IPS DF 4.7 (cell line): ENCODE data around the gene ZNF782.
"Not testable (repeated sequence)": the region's sequence is repeated elsewhere in the genome, so short reads cannot be mapped to it uniquely, and the experiment has no call there.

Experiments
- DNase-seq: peaks from one replicate; pipeline ENCODE4 v3.0.0-alpha.2; 2013; ENCODE audit warnings: low spot score; ENCODE audit errors: extremely low read depth

ZNF782 gene

DNA sequence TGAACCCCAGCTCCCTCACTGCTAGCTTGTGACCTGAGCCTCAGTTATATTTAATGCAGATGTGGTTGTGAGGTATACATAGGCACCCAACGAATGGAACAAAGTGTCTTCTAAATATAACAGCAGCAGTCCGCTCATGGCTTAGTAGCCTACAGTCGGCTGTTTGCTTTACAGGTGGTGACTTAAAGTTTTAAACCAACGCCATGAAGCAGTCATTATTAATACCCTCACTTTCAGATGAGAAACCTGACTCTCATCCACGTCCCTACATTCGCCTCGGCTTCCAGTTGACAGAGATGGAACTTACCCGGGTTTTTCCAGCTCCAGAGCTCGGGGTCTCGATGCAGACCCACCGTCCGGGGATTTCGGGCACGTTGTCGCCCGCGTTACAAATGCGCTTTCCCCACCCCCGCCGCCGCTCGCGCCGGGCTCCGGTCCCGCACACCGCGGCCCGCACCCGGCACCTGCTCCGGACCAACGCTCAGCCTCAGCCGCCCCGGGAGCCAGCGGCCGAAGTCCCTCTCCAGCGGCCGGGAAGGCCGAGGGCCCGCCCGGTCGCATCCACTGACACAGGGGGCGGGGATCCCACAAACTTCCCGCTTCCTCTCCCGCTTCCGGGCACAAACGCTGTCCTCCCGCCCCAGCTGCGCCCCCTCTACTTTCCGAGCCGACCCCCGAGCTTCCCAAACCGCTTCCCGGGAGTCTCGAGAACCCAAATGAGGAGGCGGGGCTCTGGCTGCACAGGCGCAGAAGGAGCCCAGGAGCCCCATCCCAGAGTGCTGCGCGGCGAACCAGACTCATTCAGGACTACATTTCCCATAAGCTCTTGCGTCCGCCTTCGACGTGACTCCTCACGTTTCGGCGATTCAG lies at the start of gene ZNF782:
Gene ZNF782, minus strand, starts transcription at position 734 of the 870 bp plus-strand sequence. CDS start 2,553 bp downstream, outside the sequence.
- DNase-seq = peak; percentile 92

DNA sequence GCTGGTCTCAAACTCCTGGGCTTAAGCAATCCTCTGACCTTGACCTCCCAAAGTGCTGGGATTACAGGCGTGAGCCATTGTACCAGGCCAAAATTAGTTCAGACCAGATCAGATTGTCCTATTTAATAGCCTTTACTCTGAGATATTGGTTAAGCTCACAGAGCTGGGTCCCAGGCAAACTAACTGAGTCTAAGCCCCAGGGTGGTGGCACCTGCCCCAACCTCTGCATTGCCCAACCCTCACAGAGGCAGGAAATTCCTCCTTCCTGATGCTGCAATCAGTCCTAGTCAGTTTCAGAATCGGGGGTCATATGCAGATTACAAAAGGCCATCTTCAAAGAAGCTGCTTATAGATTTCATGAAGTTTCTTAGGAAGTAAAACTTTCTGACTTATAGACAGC lies 45.7 kb upstream of the ZNF782 start:
- not testable (repeated sequence) for DNase-seq

DNA sequence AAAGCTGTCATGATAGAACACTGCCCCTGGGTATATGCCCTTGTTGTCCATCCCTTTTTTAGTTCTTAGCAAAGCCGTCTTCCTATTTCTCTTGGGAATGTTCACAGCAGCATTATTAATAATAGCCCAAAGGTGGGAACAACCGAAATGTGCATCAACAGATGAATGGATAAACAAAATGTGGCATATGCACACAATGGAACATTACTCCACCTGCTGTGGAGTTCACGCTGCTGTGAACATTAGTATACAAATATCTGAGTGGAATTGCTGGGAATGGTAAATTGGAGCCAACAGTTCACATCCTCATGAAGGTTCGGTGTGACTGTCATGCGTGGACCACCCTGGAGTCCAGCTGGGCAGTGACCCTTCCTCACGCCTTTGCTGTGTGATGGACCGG lies 37.8 kb upstream of the ZNF782 start:
- no peak for DNase-seq

DNA sequence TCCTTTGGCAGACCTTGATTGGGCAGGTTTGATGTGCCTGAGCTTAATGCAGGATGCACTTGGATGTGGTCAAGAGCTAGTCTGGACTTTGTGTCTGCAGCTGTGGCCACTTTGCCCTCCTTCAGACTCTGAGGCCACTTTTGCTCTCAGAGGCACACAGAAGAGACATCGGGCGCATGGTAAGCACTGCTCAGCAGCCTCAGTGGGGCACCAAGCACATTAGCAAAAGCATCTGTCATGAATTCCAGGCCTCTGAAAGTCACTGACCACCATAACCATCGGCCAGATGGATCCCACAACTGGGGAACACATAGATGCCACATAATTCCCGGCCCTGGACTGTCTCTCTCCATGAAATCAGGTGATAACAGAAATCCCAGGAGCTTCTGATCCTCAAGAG lies 34.3 kb upstream of the ZNF782 start:
- DNase-seq = no peak

DNA sequence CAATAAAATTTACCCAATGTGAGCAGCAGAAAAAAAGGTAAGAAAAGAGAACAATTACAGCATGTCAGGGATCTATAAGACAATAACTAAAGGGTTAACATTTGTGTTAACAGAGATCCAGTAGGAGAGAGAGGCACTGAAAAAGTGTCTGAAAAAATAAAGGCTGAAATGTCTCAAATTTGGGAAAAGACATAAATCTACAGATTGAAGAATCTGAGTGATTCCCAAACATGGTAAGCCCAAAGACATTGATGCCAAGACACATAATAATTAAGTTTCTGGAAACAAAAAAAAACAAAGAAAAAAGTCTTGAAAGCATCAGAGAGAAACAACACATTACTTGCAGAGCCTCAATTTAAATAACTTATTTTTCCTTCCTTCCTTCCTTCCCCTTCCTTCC lies 31.1 kb upstream of the ZNF782 start:
- no peak for DNase-seq

DNA sequence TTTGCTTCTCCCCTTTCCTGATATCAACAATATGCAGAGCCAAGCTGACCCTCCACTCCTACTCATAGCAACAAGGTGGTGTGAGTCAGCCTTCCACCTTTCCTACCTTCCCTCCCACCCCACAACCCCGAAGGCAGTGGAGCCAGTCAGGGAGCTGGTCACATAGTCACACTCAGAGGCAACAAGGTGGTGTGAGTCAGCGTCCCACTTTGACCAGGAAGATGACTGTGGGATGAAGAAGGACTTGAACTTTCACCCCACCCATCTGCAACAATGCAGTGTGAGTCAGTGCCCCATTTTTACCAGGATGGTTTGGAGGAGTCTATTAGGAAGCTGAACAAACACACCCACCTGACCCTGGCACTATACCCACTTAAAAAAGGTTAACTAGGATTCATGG lies 30.1 kb upstream of the ZNF782 start:
- no peak for DNase-seq

DNA sequence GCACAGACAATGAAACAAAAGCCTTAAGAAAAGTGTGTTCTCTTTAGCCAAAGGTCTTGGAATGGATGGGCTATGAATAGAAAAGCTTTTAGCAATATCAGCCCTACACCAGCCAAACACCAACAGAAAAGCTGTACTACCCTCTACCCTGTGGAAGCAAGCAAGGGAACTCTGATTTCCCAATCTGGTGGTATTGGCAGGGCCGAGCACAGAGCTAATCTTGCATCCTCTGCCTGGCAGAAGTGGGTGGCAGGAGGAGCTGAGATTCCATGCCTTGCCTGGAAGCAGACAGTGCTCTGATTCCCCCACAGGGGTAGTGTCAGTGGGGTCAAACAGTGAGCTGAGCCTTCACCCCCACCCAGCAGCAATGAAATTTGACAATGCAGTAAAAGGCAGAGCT lies 29.6 kb upstream of the ZNF782 start:
- no peak for DNase-seq

DNA sequence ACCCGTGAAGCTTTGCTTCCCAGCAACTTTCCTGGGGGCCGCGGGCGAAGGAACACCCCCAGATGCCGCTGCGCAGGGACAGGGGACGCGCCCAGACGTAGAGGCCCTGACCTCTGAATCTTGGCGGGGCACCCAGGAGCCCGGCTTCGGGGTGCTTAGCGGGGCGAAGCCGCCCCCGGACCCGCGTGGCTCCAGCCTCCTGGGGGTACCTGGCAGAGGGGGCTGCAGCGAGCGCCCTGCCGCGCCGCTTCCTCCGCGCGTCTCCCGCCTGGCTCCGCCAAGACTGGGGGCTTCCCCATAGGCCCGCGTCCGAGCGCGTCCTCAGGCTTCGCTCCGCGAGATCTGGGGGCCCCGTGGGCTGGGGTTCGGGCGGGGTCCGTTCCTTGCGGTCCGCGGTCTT lies 23.0 kb upstream of the ZNF782 start:
- no peak for DNase-seq

DNA sequence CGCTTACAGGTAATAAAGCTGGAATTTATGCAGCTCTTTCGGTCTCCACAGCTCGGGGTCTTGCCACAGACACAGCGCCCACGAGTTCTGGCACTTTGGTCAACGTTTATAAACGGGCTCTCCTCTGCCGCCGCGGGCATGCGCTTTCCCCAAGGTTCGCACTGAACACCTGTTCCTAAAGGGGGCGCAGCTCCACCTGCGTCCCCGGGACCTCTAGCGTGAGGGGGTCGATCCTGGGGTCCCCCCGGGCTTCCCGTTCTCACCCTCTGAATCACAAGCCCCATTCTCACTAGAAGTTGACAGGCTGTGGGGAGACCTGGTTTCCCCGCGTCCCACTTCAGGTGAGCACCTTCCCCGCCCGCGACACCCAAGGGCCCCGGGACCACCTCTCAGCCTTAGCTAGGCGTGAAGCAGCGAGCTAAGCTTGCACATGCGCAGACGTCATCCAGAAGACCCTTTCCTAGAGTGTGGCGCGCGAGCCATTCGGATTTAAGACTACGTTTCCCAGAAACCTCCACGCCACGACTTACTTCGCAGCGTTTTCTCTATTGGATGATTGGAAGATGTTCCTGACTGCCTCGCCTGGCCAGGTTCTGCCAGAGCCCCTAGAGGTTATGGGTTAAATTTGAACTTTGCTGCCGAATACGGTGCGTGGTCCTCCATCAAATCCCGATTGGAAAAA lies 21.3 kb upstream of the ZNF782 start:
- peak; percentile 97 for DNase-seq

DNA sequence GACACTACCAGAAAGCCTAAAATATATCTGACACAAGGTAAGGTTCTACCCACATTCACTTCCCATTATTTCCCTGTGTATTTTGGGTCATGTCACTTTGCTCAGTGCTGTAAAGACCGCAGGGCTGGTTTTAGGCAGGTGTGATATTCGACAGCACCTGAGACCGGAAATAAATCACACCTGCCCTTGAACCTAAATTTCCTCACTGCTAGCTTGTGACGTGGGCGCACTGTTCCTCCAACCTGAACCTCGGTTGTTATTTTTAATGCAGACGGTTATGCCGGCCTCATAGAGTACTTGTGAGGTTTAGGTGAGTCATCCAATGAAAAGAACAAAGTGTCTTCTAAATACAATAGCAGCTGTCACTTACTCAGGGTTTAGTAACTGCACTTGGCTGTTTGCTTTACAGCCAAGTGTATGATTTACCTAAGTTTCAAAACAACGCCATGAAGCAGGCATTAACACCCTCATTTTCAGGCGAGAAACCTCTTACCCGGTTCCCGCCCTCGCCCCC lies 20.7 kb upstream of the ZNF782 start:
- DNase-seq = no peak

DNA sequence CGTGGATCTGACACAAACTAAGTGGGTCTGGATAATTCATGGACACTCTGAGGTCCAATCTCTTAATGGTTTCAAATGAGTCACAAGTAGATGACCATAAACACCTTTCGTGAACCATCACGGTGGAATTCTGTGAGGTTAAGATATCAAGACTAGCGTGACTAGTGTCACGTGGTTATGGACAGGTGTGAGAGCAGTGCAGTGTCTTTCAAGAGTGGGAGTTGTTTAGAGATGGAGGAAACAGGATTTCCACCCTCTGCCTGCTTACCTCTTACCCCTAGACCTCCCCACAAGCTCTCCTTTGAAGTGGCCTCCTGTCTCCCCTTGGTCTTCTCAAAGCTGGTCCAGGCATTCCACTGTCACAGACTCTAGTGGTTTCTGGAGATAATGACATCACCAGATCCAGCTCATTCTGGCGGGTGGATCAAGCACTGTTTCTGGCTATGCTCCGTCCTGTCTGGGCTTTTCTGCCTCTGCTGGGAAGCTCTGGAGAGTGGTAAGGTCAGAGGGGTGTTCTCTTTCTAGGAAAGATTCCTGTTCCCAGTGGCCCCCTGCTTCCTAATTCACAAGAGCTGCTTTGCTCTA lies 20.0 kb upstream of the ZNF782 start:
- DNase-seq = no peak

DNA sequence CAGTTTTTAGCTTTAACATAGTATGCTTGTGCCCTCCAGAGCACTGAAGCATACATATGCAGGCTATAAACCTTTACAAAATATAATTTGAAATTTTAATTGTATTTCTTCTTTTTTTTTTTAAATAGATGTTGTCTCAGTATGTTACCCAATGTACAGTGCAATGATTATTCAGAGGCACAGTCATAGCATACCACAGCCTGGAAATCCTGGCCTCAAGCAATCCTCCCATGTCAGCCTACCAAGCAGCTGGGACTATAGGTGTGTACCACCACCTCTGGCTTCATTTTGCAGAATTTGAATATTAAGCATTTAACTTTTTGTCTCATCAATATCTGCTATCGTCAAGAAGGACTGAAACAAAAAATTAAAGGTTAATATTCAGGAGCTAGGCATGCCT lies 16.9 kb upstream of the ZNF782 start:
- DNase-seq = no peak

DNA sequence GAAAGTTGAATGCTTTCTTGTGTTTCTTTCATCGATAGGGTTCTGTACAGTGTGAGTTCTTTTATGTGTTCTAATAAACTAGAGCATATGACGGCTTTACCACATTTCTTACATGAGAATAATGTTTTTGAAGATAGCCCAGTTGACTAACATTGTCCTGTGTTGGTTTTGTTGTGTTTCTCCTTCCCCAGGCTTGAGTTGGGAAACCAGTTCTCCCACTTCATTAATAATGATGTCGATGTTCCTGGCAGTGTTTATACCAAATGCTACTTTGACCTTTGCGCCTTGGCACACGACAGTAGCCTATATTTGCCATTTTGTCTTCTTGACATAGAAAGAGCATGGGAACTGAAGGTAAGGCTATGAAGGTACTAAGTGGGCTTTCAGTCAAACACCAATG lies 14.4 kb upstream of the ZNF782 start:
- DNase-seq = no peak

DNA sequence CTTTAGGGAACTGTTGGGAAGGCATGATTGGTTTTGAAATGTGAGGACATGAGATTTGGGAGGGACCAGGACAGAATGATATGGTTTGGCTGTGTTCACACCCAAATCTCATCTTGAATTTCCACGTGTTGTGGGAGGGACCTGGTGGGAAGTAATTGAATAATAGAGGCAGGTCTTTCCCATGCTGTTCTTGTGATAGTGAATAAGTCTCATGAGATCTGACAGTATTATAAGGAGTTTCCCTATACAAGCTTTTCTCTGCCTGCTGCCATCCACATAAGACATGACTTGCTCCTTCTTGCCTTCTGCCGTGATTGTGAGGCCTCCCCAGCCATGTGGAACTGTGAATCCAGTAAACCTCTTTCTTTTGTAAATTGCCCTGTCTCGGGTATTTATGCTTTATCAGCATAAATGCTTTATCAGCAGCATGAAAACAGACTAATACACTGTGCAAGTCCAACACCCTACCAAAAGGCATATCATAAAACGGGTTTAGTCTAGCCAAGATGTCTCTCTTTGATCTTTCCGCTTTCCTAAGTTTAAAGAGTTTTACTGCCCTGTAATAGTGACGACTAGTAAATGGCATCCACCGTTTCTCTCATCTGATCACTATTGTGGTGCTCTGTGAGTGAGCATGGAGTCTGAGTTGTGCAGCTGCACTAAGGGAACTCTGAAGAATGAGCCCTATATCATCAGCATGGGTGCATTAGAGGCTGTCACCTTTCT lies 12.9 kb upstream of the ZNF782 start:
- no peak for DNase-seq

DNA sequence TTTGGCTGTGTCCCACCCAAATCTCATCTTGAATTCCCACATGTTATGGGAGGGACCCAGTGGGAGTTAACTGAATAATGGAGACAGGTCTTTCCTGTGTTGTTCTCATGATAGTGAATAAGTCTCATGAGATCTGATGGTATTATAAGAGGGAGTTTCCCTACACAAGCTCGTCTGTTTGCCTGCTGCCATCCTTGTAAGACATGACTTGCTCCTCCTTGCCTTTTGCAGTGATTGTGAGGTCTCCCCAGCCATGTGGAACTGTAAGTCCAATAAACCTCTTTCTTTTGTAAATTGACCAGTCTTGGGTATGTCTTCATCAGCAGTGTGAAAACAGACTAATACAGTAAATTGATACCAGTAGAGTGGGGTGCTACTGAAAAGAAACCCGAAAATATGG lies 10.9 kb upstream of the ZNF782 start:
- DNase-seq = not testable (repeated sequence)

DNA sequence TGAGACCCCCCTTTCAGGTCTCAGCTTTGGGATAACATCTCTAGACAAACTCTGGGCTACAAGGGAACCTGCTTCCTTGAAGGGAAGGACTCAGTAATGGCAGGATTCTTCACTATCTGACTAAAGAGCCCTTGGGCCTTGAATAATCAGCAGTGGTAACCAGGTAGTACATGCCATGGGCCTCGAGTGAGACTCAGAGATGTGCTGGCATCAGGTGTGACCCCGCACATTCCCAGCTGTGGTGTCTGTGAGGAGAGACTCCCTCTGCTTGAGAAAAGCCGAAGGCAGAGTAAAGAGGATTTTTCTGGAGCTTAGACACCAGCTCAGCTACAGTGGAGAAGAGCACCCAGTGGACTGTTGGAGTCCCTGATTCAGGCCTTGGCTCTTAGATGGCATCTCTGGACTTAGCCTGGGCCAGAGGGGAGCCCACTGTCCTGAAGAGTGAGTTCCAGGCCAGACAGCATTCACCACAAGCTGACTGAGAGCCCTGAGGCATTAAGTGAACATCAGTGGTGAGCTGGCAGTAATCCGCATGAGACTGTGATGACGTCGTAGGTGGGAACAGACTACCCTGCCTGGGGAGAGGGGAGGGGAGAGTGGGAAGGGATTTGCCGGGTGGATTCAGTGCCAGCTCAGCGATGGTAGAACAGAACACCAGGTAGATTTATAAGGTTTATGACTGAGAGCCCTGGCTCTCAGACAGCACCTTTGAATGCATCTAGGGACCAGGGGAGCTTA lies 5.3 kb upstream of the ZNF782 start:
- no peak for DNase-seq

DNA sequence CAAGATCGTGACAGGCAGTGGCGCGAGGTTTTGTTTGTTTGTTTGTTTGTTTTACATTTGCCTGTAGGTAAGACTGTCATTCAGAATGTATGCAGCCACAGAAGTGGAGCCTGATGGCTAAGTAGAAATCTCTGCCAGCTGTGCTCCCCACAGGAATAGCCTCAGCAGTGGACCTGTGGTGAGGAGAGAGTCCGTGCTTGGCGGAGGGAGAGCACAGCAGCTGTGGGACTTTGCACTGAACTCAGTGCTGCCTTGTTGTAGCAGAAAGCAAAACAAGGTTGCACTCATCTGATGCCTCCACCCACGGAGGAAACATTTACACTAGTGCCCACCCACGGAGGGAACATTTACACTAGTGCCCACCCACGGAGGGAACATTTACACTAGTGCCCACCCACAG lies 4.4 kb upstream of the ZNF782 start:
- DNase-seq = no peak

DNA sequence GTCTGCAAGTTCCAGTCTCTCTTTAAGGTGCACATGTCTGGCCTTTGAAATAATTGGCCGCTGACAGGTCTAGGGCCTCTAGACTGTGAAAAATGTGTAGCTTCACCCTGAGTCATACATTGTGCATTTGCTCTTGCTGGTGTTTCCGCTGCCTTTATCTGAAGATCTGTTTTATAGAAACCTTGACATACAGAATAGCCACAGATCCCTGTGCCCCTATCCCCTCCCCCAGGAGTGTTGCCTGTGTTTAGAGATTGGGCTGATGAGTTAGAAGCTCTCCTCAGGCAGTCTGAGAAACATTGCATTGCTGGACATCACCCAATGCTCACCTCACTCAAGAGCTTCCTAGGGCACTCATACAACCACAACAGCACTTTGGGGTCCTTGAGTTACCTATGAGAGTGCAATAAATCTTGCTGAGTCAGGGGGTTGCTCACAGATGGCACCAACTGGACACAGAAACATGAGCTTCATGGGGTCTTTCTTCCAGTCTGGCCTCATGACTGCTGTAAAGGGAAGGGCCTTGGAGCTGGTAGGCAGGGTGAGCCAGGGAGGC lies 3.8 kb upstream of the ZNF782 start:
- no peak for DNase-seq

DNA sequence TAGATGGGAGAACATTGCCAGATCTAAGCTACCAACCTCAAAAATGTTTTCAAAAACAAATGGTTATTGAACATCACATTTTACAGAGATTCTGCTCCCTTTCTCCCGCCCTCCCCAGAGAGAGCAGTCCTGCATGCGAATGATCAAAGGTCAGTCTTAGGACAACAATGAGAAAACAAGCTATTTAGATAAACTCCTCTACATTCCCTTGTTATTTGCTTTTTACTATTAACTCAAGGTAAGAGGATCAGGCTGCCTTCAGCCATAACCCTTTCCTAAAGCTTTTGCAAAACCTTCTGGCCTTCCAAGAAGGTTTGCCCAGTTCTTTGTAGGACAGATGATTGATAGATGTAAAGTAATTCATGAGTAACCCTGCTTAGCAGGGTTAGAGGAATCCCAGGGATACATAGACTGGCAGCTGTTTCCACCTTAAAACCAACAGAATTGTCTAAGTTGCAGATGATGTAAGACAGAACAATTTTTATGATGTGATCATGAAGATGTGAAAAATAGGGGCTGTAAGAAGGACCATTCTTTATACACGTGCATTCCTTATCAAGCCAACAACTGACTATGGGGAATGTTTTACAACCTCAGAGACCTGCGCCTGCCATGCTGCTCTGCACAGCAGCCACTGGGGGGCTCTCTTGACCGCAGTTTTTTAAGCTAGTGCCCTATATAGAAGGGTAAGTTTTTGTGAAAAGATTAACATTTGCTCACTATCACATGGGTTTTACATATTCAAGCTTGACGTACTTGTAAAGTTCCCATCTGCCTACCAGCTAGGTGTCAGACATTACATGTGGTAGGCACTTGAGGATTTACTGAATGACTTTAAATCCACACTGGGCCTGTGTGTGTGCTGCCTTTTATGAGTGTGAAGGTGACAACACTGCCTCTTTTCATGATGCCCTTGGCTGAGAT lies 2.3 kb upstream of the ZNF782 start:
- no peak for DNase-seq
